Mucosa of descending colon (tissue), 3 donors: ENCODE measurements around the gene MAPK11. TPM values are rescaled to one million over a fixed set of nuclear protein-coding genes. Genes with fewer than 3 reads are reported as not detected.

Experiments
- ATAC-seq: fragments of 200-7000 bp; cut with Tn5 transposase; one replicate; pipeline ENCODE4 v1.9.1; 2020; ENCODE audit warnings: mild to moderate bottlenecking, moderate library complexity
- DNase-seq, 3 donors: peaks; one replicate each; pipeline ENCODE4 v3.0.0-alpha.2; 2020
- H3K36me3 ChIP-seq: fragments of 200-600 bp; one replicate; pipeline ENCODE4 v1.8.0; 2021; ENCODE audit warnings: low read depth, mild to moderate bottlenecking
- H3K4me1 ChIP-seq: fragments of 200-600 bp; one replicate; pipeline ENCODE4 v1.8.0; 2021; ENCODE audit warnings: low read depth, mild to moderate bottlenecking
- H3K4me3 ChIP-seq: fragments of 200-600 bp; one replicate; pipeline ENCODE4 v1.8.0; 2021; ENCODE audit warnings: mild to moderate bottlenecking
- H3K9me3 ChIP-seq: fragments of 200-600 bp; one replicate; pipeline ENCODE4 v1.8.0; 2021; ENCODE audit warnings: mild to moderate bottlenecking
- intact Hi-C, 2 donors: fragments of 100-400 bp; cut with DNase I in 1 of 2; cut with micrococcal nuclease in 1 of 2; formaldehyde crosslinking; loops; one replicate each; pipeline versions ENCODE4 v1.11.0 to v1.11.1; 2022; cut with DNase I, micrococcal nuclease
- total RNA-seq, 3 donors: library from RNA; stranded (reverse); fragmentation: NEBNext Ultra II Directional in 2 of 3; extraction: Animal tissue kit (Norgen Biotek cat#: 25700) in 2 of 3; gene quantifications; one replicate each; pipeline versions ENCODE4 v1.2.1 to v1.2.4, GENCODE V29; 2021 to 2023
- TF ChIP-seq, protein P1 (sequence below): fragments of 200-600 bp; IDR thresholded peaks from one replicate; pipeline ENCODE4 v1.8.0; 2022; ENCODE audit warnings: antibody characterized with exemption, mild to moderate bottlenecking
- donor health status: DM: no; HTN: no; CAD: no; lungs with moderate emphysema.
- donor health status: DM: no; HTN: no; CAD: no.
- donor health status: DM: no; HTN: yes; CAD: no.

MAPK11 gene
- total RNA-seq, 3 donors from 2014 or later: 1.8 to 4.3 (median 3.2) TPM

- TF ChIP-seq, protein P1, sequence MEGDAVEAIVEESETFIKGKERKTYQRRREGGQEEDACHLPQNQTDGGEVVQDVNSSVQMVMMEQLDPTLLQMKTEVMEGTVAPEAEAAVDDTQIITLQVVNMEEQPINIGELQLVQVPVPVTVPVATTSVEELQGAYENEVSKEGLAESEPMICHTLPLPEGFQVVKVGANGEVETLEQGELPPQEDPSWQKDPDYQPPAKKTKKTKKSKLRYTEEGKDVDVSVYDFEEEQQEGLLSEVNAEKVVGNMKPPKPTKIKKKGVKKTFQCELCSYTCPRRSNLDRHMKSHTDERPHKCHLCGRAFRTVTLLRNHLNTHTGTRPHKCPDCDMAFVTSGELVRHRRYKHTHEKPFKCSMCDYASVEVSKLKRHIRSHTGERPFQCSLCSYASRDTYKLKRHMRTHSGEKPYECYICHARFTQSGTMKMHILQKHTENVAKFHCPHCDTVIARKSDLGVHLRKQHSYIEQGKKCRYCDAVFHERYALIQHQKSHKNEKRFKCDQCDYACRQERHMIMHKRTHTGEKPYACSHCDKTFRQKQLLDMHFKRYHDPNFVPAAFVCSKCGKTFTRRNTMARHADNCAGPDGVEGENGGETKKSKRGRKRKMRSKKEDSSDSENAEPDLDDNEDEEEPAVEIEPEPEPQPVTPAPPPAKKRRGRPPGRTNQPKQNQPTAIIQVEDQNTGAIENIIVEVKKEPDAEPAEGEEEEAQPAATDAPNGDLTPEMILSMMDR: no peak
- ATAC-seq (no peak), DNase-seq (peak in 1 of 3 donors; percentile 47)
- Histone ChIP-seq H3K9me3 (no peaks in the 10 kb centered on the region), H3K4me3 (no peak overlapping the region), H3K36me3 (no peaks in the 10 kb centered on the region), H3K4me1 (peaks cover 19% of the 10 kb centered on the region)
- intact Hi-C loops: no loop called here
These were observed 40.8 kb upstream of the MAPK11 start for GRCh38 chr22:50310949-50311444.

- peaks cover 27% of the 10 kb centered on the region for H3K4me1 ChIP-seq
- H3K4me3 ChIP-seq: no peak overlapping the region
- H3K9me3 ChIP-seq: no peaks in the 10 kb centered on the region
- TF ChIP-seq, protein P1: no peak
- DNase-seq: peak in 2 of 3 donors; percentile 24 to 50
- intact Hi-C loops: no loop called here
- H3K36me3 ChIP-seq: no peaks in the 10 kb centered on the region
- no peak for ATAC-seq
These were observed 40.0 kb upstream of the MAPK11 start for GRCh38 chr22:50310031-50310722.

- no peaks in the 10 kb centered on the region for H3K9me3 ChIP-seq
- ATAC-seq (no peak), DNase-seq (peak in 1 of 3 donors; percentile 31)
- TF ChIP-seq, protein P1: no peak
- H3K36me3 ChIP-seq: no peaks in the 10 kb centered on the region
- H3K4me3 ChIP-seq: no peak overlapping the region
- H3K4me1 ChIP-seq: peaks cover 29% of the 10 kb centered on the region
- intact Hi-C loops: no loop called here
These were observed 39.4 kb upstream of the MAPK11 start for GRCh38 chr22:50309601-50309991.

DNA sequence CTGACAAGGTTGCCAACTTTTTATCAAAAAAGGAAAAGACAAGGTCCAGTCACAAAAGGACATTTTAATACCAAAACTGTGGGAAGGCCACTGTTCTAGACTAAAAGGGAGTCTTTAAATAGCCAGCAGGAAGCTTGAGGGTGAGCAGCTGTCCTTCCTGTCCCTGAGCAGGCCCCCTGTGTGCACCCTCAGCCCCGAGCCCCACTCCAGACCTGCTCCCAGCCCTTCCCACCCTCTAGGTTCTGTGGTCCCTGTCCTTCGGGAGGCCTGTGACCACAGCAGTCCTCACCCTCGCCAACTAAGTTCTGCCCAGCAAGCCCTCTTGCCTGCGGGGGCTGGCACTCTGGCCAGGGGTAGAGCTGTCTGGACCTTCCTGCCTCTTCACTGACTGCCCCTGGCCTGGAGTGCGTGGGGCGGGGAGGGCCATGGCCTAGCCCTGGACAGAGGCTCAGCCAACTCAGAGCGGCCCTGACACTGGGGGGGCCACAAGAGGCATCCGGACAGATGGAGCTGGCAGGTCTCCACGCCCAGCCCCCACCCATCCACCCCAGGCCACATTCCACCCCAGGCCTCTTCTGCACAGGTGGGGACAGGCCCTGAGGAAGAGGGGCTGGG lies 38.9 kb upstream of the MAPK11 start:
- intact Hi-C loops: no loop called here
- Histone ChIP-seq H3K4me3 (no peak overlapping the region), H3K9me3 (no peaks in the 10 kb centered on the region), H3K36me3 (no peaks in the 10 kb centered on the region), H3K4me1 (peaks cover 29% of the 10 kb centered on the region)
- DNase-seq: peak in 2 of 3 donors; percentile 38 to 55
- ATAC-seq: no peak
- TF ChIP-seq, protein P1: no peak

DNA sequence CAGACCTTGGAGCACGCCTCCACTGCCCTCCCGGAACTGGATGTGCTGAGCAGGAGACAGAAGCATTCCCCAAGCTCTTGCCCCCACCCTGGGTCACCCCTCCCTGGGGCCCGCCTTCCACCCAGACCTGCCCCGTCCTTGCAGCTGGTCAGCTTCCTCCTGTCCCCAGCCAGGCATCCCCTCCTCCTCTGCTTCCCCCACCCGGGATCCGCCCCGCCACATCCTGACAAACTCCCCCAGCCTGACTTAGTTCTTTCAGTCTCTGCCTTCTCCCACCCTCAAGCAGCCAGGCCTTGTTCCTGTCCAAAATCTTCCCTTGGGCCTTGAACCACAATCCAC lies 38.4 kb upstream of the MAPK11 start:
- H3K36me3 ChIP-seq: no peaks in the 10 kb centered on the region
- no peaks in the 10 kb centered on the region for H3K9me3 ChIP-seq
- H3K4me3 ChIP-seq: no peak overlapping the region
- TF ChIP-seq, protein P1: no peak
- intact Hi-C loops: no loop called here
- DNase-seq (peak; percentile 60 to 88 (median 71)), ATAC-seq (no peak)
- H3K4me1 ChIP-seq: peaks cover 31% of the 10 kb centered on the region
